GM19351 (cell line): ENCODE measurements around the gene ARFGEF3.

Experiments used
- ATAC-seq: cut with Tn5 transposase; IDR thresholded peaks from one replicate; pipeline ENCODE4 v1.9.1; 2021; ENCODE audit warnings: mild to moderate bottlenecking, moderate library complexity; ENCODE audit not compliant: unreplicated experiment

The ARFGEF3 gene

DNA sequence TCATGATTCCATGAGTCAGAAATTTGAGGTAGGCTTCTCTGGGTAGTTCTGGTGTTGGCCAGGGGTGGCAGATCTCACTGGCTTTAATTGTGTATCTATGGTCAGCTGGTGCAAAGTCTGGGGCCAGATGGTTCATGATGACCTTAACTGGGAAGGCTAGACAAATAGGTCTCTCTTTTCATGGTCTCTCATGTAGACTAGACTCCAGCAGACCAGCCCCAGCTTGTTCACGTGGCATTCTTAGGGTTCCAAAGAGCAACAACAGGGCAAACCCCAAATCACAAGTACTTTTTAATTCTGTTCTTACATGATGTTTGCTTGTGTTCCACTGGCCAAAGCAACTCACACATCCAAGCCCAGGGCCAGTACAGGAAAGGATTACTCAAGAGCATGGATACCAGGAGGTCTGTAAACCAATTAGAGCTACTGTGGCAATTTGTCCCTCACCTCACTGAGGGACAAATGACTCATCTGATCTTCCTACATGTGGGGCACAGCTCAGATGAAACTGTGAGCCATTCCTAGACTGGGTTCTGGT is 136.1 kb downstream of the ARFGEF3 start:
- no peak for ATAC-seq

GRCh38 chr6:138300469-138300868 is 138.7 kb downstream of the ARFGEF3 start:
- ATAC-seq, result no peak

DNA sequence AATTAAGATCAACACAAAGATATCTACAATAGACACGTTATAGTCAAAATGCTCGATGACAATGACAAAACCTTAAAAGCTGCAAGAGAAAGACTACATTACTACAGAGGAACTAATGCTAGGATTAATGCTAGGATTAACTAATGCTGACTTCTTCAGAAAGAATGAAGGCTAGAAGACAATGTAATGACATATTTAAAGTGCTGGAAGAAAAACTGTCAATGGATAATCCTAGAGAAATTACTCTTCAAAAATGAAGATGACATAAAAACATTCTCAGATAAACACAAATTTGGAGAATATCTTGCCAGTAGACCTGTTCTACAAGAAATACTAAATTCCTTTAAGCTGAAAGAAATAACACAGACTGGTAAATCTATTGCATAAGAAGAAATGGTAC is 140.8 kb downstream of the ARFGEF3 start:
- no peak for ATAC-seq

GRCh38 chr6:138307352-138307751 is 145.6 kb downstream of the ARFGEF3 start:
- ATAC-seq, result no peak

DNA sequence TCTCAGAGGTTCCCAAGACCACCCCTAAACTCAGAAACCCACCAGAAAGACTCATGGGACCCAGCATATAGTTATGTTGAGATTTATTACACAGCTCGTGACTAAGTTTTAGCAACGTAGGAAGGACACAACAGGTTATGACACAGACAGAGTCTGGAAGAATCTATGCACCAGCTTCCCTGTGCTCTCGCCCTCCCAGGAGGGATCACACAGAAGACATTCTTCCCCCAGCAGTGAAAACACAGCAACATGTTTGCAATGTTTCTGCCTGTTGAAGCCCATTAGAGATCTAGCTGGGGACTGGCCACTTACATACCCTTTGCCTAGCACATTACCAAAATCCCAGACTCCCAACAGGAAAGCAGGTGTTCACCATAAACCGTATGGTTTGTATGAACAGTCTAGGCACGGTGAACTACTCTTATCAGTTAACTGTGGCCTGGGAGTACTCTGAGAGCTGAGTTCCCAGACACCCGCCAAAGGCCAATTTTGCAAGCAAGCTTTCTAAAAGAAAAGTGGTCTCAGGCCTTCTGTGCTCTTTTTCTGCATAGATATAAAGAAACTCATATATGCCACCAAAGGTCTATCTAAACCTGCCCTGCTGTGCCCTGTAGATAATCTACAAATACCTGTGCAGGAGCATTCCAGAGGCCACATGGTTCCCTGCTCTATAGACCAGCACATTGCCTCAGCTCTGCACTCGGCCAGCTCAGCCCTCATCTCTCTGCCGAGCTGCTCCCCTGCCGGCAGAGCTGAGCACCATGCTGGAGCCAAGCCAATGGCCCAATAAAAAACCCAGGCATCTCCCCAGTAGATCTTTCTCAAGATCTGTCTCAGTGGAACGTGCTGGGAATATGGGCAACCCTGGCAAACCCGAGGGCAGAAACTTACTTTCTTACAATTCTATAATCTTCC is 146.3 kb downstream of the ARFGEF3 start:
- ATAC-seq, result no peak

DNA sequence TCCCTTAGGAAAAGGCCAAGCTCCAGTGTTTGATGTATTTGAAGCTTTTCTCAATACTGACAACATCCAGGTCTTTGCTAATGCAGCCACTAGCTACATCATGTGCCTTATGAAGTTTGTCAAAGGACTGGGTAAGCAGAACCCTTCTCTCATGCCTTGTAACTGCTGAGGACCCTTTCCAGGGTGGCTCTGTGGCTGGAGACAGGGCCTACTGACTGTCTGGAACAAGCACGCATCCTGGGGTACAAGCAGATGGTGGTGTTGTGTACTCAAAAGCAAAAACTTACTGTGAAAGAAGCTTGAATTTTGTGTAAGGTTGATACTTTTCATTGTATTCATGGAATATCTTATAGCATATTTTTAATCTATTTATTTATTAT is 147.0 kb downstream of the ARFGEF3 start:
- ATAC-seq, result no peak

DNA sequence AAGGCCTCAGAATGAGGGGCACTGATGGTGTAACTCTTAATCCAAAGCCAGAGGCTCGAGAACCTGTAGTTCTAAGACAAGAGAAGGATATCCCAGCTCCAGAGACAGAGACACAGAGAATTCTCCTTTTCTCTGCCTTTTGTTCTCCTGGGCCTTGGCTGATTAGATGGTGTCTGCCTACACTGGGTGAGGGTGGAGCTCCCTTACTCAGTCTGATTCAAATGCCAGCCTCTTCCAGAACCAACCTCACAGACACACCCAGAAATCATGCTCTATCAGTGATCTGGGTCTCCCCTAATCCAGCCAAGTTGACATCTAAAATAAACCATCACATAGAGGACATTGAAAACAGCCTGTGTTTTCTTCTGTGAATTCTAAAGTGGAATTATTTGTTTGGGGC is 148.0 kb downstream of the ARFGEF3 start:
- ATAC-seq, result no peak

DNA sequence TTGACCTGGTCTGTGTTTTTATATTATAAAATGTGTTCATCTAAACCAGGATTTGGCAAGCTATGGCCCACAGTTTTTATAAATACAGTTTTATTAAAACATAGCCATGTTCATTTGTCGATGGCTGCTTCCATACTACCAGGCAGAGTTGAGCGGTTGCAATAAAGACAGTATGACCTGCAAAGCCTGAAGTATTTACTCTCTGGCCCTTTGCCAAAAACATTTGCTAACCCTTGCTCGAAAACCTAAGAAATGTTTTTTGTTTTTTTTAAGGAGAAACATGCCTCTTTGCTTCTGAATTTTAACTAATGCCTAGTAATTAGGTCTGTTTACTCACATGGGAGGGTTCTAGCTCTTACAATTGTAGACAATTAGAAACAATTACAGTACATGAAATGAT is 148.6 kb downstream of the ARFGEF3 start:
- ATAC-seq, result no peak

DNA sequence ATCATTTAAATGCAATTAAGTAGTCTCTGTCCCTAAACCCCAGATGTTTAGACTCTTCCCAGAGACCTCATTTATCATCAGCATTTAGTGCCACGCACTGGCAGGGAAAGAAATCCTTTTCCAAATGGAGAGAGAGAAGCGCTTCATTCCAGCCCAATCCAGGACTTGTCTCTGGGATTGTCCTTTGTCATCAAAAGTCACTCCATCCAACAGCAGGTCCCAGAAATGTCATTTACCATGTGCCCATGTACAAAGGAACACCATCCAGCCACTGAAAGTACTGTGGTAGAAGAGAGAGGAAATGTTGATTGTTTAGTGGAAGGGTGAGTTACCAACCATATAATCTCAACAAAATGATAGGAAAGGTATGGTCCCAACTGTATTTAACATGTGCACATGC is 149.1 kb downstream of the ARFGEF3 start:
- ATAC-seq, result no peak

DNA sequence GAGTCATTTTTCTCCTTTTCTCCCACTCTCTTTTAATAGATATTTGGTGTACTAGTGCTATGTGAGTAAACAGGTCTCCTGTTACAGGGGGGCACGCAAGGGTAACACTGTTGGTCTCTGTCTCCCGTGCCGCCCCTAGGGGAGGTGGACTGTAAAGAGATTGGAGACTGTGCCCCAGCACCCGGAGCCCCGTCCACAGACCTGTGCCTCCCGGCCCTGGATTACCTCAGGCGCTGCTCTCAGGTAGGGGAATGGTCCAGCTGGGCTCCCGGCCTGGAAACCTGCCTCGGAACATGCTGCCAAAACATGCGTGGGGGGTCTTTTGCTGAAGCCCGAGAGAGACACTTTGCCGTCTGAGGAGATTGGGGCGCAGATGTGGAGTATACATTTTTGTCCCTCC is 149.5 kb downstream of the ARFGEF3 start:
- no peak for ATAC-seq

DNA sequence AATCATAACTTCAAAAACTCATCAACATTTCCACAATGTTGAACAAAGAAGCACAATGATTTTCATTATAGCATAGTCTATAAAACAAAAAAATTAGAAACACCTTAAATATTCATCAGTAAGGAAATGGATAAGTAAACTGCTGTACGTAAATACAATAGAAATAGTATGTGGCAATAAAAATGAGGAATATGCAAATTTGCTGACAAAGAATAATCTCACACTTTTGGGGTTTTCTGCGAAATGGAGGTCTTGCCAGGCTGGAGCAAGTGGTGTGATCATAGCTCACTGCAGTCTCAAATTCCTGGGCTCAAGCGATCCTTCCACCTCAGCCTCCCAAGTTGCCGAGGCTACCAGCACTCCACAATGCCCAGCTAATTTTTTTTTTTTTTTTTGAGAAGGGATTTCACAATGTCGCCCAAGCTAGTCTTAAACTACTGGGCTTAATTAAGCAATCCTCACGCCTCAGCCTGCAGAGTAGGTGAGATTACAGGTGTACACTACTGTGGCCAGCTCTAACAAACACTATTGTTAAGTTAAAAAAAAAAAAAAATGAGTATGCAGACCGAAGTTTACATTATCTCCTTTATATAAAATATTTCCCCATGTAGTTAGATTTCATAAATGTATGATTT is 157.1 kb downstream of the ARFGEF3 start:
- no peak for ATAC-seq

- ATAC-seq, result no peak
These were observed 160.2 kb downstream of the ARFGEF3 start for GRCh38 chr6:138321934-138322333.

DNA sequence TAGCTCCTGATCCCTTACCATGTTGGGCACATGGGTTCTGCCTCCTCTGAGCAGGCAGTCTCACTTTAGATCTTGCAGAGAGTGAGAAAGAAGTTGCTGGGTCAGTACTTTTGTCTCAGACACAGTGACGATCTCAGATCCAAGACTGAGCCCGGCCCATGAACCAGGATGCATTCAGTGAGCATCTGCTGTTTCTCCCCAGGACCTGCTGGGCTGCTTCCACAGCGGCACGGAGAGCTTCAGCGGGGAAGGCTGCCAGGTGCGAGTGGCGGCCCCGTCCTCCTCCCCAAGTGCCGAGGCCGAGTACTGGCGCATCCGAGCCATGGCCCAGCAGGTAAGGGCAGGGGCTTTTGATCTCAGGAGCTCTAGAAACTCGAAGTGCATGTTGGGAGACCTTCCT is 162.1 kb downstream of the ARFGEF3 start:
- ATAC-seq, result no peak

- no peak for ATAC-seq
These were observed 166.5 kb downstream of the ARFGEF3 start for GRCh38 chr6:138328210-138328609.

GRCh38 chr6:138330763-138331162 is 169.0 kb downstream of the ARFGEF3 start:
- ATAC-seq, result no peak

DNA sequence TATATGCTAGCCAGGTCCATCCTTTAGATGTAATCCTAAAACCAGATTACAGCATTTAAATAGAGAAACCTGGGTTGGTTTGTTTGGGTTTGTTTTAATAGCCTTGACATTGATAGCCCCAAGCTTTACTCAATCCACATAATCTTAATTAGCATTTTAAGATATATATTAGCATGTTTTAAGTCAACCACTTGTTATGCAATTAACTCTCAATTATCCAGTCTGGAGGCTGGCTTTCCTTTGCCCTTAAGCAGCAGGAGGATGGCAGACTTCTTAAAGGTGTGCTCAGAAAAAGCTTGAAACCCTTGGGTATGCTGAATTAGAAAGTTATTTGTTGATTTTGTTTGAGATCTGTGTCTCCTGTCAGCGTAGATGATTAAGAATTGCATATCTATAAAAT is 169.7 kb downstream of the ARFGEF3 start:
- no peak for ATAC-seq

GRCh38 chr6:138331984-138332383 is 170.2 kb downstream of the ARFGEF3 start:
- no peak for ATAC-seq

DNA sequence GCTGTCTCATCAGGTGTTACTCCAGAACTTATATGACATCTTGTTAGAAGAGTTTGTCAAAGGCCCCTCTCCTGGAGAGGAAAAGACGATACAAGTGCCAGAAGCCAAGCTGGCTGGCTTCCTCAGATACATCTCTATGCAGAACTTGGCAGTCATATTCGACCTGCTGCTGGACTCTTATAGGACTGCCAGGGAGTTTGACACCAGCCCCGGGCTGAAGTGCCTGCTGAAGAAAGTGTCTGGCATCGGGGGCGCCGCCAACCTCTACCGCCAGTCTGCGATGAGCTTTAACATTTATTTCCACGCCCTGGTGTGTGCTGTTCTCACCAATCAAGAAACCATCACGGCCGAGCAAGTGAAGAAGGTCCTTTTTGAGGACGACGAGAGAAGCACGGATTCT is 172.3 kb downstream of the ARFGEF3 start:
- ATAC-seq, result no peak

DNA sequence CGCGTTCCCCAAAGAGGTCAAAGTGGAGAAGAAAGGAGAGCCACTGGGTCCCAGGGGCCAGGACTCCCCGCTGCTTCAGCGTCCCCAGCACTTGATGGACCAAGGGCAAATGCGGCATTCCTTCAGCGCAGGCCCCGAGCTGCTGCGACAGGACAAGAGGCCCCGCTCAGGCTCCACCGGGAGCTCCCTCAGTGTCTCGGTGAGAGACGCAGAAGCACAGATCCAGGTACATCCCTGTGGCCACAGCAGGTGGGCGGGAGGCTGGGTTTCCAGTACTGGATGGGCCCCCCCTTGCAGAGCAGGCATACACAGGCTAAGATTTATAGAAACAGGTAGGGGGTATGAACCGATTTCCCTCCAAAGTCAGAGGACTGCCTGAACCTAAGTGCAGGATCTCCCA is 173.2 kb downstream of the ARFGEF3 start:
- ATAC-seq, result no peak

- ATAC-seq, result no peak
These were observed 174.5 kb downstream of the ARFGEF3 start for GRCh38 chr6:138336221-138336620.

GRCh38 chr6:138337076-138337475 is 175.3 kb downstream of the ARFGEF3 start:
- no peak for ATAC-seq

- no peak for ATAC-seq
These were observed 177.3 kb downstream of the ARFGEF3 start for GRCh38 chr6:138339024-138339423.
